Stomach smooth muscle (tissue), 2 donors: ENCODE data around the gene AP4E1.
"Not testable (repeated sequence)": the region's sequence is repeated elsewhere in the genome, so short reads cannot be mapped to it uniquely, and the experiment has no call there.

ENCODE experiments used
- H3K27ac ChIP-seq: one replicate; pipeline ENCODE4 v1.7.0; 2013; ENCODE audit warnings: mild to moderate bottlenecking, low read length, inconsistent platforms
- H3K27me3 ChIP-seq, 2 donors: one replicate each; pipeline ENCODE4 v1.7.0; 2013; ENCODE audit warnings: low read length in 2 of 2; ENCODE audit not compliant: insufficient read depth in 2 of 2, control insufficient read depth in 1 of 2
- H3K36me3 ChIP-seq, 2 donors: one replicate each; pipeline ENCODE4 v1.7.0; 2013; ENCODE audit warnings: low read length in 2 of 2; ENCODE audit not compliant: control insufficient read depth in 2 of 2, insufficient read depth in 2 of 2
- H3K4me1 ChIP-seq: one replicate; pipeline ENCODE4 v1.7.0; 2013; ENCODE audit warnings: low read length; ENCODE audit not compliant: control insufficient read depth, insufficient read depth
- H3K4me3 ChIP-seq, 2 donors: one replicate each; pipeline ENCODE4 v1.7.0; 2013; ENCODE audit warnings: low read length in 2 of 2
- H3K9ac ChIP-seq, 2 donors: one replicate each; pipeline ENCODE4 v1.7.0; 2013; ENCODE audit warnings: low read length in 2 of 2, mild to moderate bottlenecking in 1 of 2
- H3K9me3 ChIP-seq, 2 donors: one replicate each; pipeline ENCODE4 v1.7.0; 2013; ENCODE audit warnings: low read length in 2 of 2; ENCODE audit not compliant: control insufficient read depth in 2 of 2
- donor health status: healthy.
- donor health status: Pancreatic carcinoma.

AP4E1 gene

GRCh38 chr15:50943638-50944037, 35.2 kb downstream of the AP4E1 start:
- no peaks in the 10 kb centered on the region for H3K27me3 ChIP-seq
- no peak overlapping the region for H3K9ac ChIP-seq
- no peak overlapping the region for H3K27ac ChIP-seq
- H3K9me3 ChIP-seq = no peaks in the 10 kb centered on the region
- no peaks in the 10 kb centered on the region for H3K4me1 ChIP-seq
- H3K4me3 ChIP-seq = no peak overlapping the region
- peaks cover 7 to 9% of the 10 kb centered on the region in 2 donors for H3K36me3 ChIP-seq

- no peaks in the 10 kb centered on the region for H3K9me3 ChIP-seq
- no peak overlapping the region for H3K27ac ChIP-seq
- H3K27me3 ChIP-seq = no peaks in the 10 kb centered on the region
- H3K4me1 ChIP-seq = no peaks in the 10 kb centered on the region
- H3K4me3 ChIP-seq = no peak overlapping the region
- H3K9ac ChIP-seq = no peak overlapping the region
- H3K36me3 ChIP-seq = peaks cover 7 to 8% of the 10 kb centered on the region in 2 donors
Measured at GRCh38 chr15:50944672-50945071, 36.2 kb downstream of the AP4E1 start.

GRCh38 chr15:50945725-50946124, 37.2 kb downstream of the AP4E1 start:
- Histone ChIP-seq H3K9ac (no peak overlapping the region), H3K9me3 (no peaks in the 10 kb centered on the region), H3K27me3 (no peaks in the 10 kb centered on the region), H3K27ac (no peak overlapping the region), H3K36me3 (peaks cover 8 to 14% of the 10 kb centered on the region in 2 donors), H3K4me1 (no peaks in the 10 kb centered on the region), H3K4me3 (no peak overlapping the region)

GRCh38 chr15:50950745-50951144, 42.3 kb downstream of the AP4E1 start:
- H3K9ac ChIP-seq, H3K9me3 ChIP-seq, H3K4me1 ChIP-seq, H3K27ac ChIP-seq, H3K27me3 ChIP-seq, H3K4me3 ChIP-seq: not testable (repeated sequence)
- H3K36me3 ChIP-seq = peaks cover 15 to 26% of the 10 kb centered on the region in 2 donors

- no peak overlapping the region for H3K4me3 ChIP-seq
- no peak overlapping the region for H3K27ac ChIP-seq
- H3K27me3 ChIP-seq = no peaks in the 10 kb centered on the region
- H3K9me3 ChIP-seq = no peaks in the 10 kb centered on the region
- no peak overlapping the region for H3K9ac ChIP-seq
- H3K4me1 ChIP-seq = no peaks in the 10 kb centered on the region
- H3K36me3 ChIP-seq = peaks cover 26 to 35% of the 10 kb centered on the region in 2 donors
Measured at GRCh38 chr15:50953302-50953701, 44.8 kb downstream of the AP4E1 start.

- not testable (repeated sequence) for H3K27me3 ChIP-seq, H3K4me3 ChIP-seq, H3K27ac ChIP-seq, H3K4me1 ChIP-seq, H3K9me3 ChIP-seq, H3K9ac ChIP-seq
- H3K36me3 ChIP-seq = peaks cover 31 to 46% of the 10 kb centered on the region in 2 donors
Measured at GRCh38 chr15:50954837-50955236, 46.4 kb downstream of the AP4E1 start.

GRCh38 chr15:50959717-50960116, 51.2 kb downstream of the AP4E1 start:
- H3K4me1 ChIP-seq = no peaks in the 10 kb centered on the region
- peaks cover 19 to 40% of the 10 kb centered on the region in 2 donors for H3K36me3 ChIP-seq
- H3K27ac ChIP-seq = no peak overlapping the region
- no peak overlapping the region for H3K9ac ChIP-seq
- peaks cover 4 to 7% of the 10 kb centered on the region in 2 donors for H3K9me3 ChIP-seq
- H3K27me3 ChIP-seq = no peaks in the 10 kb centered on the region
- H3K4me3 ChIP-seq = no peak overlapping the region

GRCh38 chr15:50964075-50964474, 55.6 kb downstream of the AP4E1 start:
- no peak overlapping the region for H3K9ac ChIP-seq
- peaks cover 4 to 22% of the 10 kb centered on the region in 2 donors for H3K36me3 ChIP-seq
- no peak overlapping the region for H3K27ac ChIP-seq
- no peaks in the 10 kb centered on the region for H3K27me3 ChIP-seq
- no peaks in the 10 kb centered on the region for H3K4me1 ChIP-seq
- H3K4me3 ChIP-seq = no peak overlapping the region
- H3K9me3 ChIP-seq = peaks cover 4 to 12% of the 10 kb centered on the region in 2 donors

GRCh38 chr15:50968353-50968752, 59.9 kb downstream of the AP4E1 start:
- H3K27me3 ChIP-seq = no peaks in the 10 kb centered on the region
- H3K36me3 ChIP-seq = peaks cover 19 to 21% of the 10 kb centered on the region in 2 donors
- H3K9me3 ChIP-seq = peaks cover 7 to 26% of the 10 kb centered on the region in 2 donors
- H3K4me3 ChIP-seq = no peak overlapping the region
- no peak overlapping the region for H3K9ac ChIP-seq
- H3K4me1 ChIP-seq = no peaks in the 10 kb centered on the region
- no peak overlapping the region for H3K27ac ChIP-seq

- no peak overlapping the region for H3K27ac ChIP-seq
Measured at GRCh38 chr15:50970524-50970923, 62.0 kb downstream of the AP4E1 start.

GRCh38 chr15:50971115-50971514, 62.6 kb downstream of the AP4E1 start:
- Histone ChIP-seq H3K9ac (no peak overlapping the region), H3K4me3 (no peak overlapping the region), H3K36me3 (peaks cover 21 to 23% of the 10 kb centered on the region in 2 donors), H3K9me3 (peaks cover 2 to 14% of the 10 kb centered on the region in 2 donors), H3K27ac (no peak overlapping the region), H3K27me3 (no peaks in the 10 kb centered on the region), H3K4me1 (no peaks in the 10 kb centered on the region)

More at GRCh38 chr15:50970524-50970923, 62.0 kb downstream of the AP4E1 start:
- Histone ChIP-seq H3K36me3 (peaks cover 21 to 23% of the 10 kb centered on the region in 2 donors), H3K4me3 (no peak overlapping the region), H3K9ac (no peak overlapping the region), H3K4me1 (no peaks in the 10 kb centered on the region), H3K27me3 (no peaks in the 10 kb centered on the region), H3K9me3 (peaks cover 2 to 14% of the 10 kb centered on the region in 2 donors)
